A673 (cell line): ENCODE data around the gene BTNL2. TPM values are rescaled to one million over a fixed set of nuclear protein-coding genes. Genes with fewer than 3 reads are reported as not detected.
A peak's percentile ranks its signal among the peaks of the same experiment; 100 is the strongest.

Source experiments
- BruUV-seq: library from RNA; stranded (reverse); fragments of 400-500 nt; replicated peaks from 2 replicates; lab custom pipeline; 2021; lab: Mats Ljungman, UMichigan
- CTCF ChIA-PET: fragments of 300-600 bp; sonication (Branson Sonifier 250); formaldehyde crosslinking; loops from one replicate; lab custom pipeline; 2022; ENCODE audit warnings: antibody characterized with exemption; lab: Charles Lee
- POLR2A ChIA-PET: fragments of 300-600 bp; sonication (Branson Sonifier 250); formaldehyde crosslinking; loops from one replicate; lab custom pipeline; 2022; ENCODE audit warnings: antibody characterized with exemption; ENCODE audit not compliant: low non-redundant PET; lab: Charles Lee
- DNase-seq: peaks from one replicate; pipeline ENCODE4 v3.0.0-alpha.2; 2015; ENCODE audit warnings: low spot score
- H3K27ac ChIP-seq: fragments of 200-600 bp; sonication (generic); 2 replicates; pipeline ENCODE4 v1.5.1; 2016; ENCODE audit warnings: mixed run types, low read depth, mild to moderate bottlenecking, mixed read lengths, antibody characterized with exemption, low read length; ENCODE audit not compliant: poor library complexity, severe bottlenecking
- H3K27me3 ChIP-seq: fragments of 200-600 bp; sonication (generic); replicated peaks from 2 replicates; pipeline ENCODE4 v1.6.1; 2017; ENCODE audit warnings: mixed run types, low read depth, mild to moderate bottlenecking, mixed read lengths, antibody characterized with exemption, low read length; ENCODE audit not compliant: insufficient read depth, poor library complexity
- H3K36me3 ChIP-seq: fragments of 200-600 bp; sonication (generic); 2 replicates; pipeline ENCODE4 v1.6.1; 2016; ENCODE audit warnings: mixed run types, mild to moderate bottlenecking, mixed read lengths, antibody characterized with exemption, low read length; ENCODE audit not compliant: insufficient read depth, poor library complexity, severe bottlenecking
- H3K4me1 ChIP-seq: fragments of 200-600 bp; sonication (generic); 2 replicates; pipeline ENCODE4 v1.6.1; 2017; ENCODE audit warnings: mixed run types, mild to moderate bottlenecking, mixed read lengths, antibody characterized with exemption, low read length; ENCODE audit not compliant: insufficient read depth, poor library complexity, severe bottlenecking
- H3K4me3 ChIP-seq: fragments of 200-600 bp; sonication (generic); 2 replicates; pipeline ENCODE4 v1.5.1; 2016; ENCODE audit warnings: low read depth, mixed run types, mild to moderate bottlenecking, mixed read lengths, low read length; ENCODE audit not compliant: poor library complexity, severe bottlenecking
- H3K9me3 ChIP-seq: fragments of 200-600 bp; sonication (generic); 2 replicates; pipeline ENCODE4 v1.6.1; 2016; ENCODE audit warnings: mixed run types, low read depth, mild to moderate bottlenecking, mixed read lengths, antibody characterized with exemption, low read length; ENCODE audit not compliant: poor library complexity, severe bottlenecking
- CTCF ChIP-seq: fragments of 300-800, 200-600 bp; sonication (generic); conservative IDR thresholded peaks from 2 replicates; pipeline ENCODE4 v1.5.1; 2017; ENCODE audit warnings: low read depth, mild to moderate bottlenecking, antibody characterized with exemption, low read length, moderate library complexity, mixed read lengths
- EZH2 ChIP-seq: fragments of 200-600 bp; sonication (generic); IDR thresholded peaks from 2 replicates; pipeline ENCODE4 v1.6.1; 2017; ENCODE audit warnings: borderline replicate concordance, low read depth, mild to moderate bottlenecking, mixed read lengths, antibody characterized with exemption, low read length; ENCODE audit not compliant: poor library complexity, severe bottlenecking
- intact Hi-C: fragments of 100-400 bp; cut with micrococcal nuclease; formaldehyde crosslinking; loops from one replicate; pipeline ENCODE4 v1.10.0; 2022; ENCODE audit not compliant: unreplicated experiment
- total RNA-seq: library from RNA; stranded (reverse); gene quantifications from 2 replicates; pipeline ENCODE4 v1.2.3, GENCODE V29; 2021

BTNL2 gene
- total RNA-seq, 1 experiment from 2014 or later: not detected

- intact Hi-C loops: no loop called here
- CTCF ChIA-PET: no interaction called here
- Histone ChIP-seq H3K9me3 (no peaks in the 10 kb centered on the region), H3K4me3 (no peak overlapping the region), H3K36me3 (no peaks in the 10 kb centered on the region), H3K27me3 (peaks cover 24% of the 10 kb centered on the region), H3K27ac (no peak overlapping the region), H3K4me1 (no peaks in the 10 kb centered on the region)
- no TSS peak for BruUV-seq
- POLR2A ChIA-PET: interaction anchor here (0.7 kb wide), 1 partner anchor 29 kb away, joined by 3 read pairs; no protein-coding TSS in a partner anchor
- no peak for DNase-seq
- no peak for TF ChIP-seq EZH2
- no peak for TF ChIP-seq CTCF
These were observed 35.3 kb upstream of the BTNL2 start for GRCh38 chr6:32442243-32442667.

GRCh38 chr6:32439602-32440214 is 32.7 kb upstream of the BTNL2 start, which contains the start of gene HLA-DRA:
HLA-DRA (plus strand) TSS chr6:32439887; CDS start chr6:32439951, 64 bp downstream.
- intact Hi-C loops: no loop called here
- ChIA-PET POLR2A (no interaction called here), CTCF (no interaction called here)
- no TSS peak for BruUV-seq
- H3K27ac ChIP-seq: no peak within 1 kb of the TSS
- no peaks in the 10 kb centered on the region for H3K36me3 ChIP-seq
- no peaks in the 10 kb centered on the region for H3K4me1 ChIP-seq
- DNase-seq: peak; percentile 73
- TF ChIP-seq CTCF (no peak), EZH2 (no peak)
- H3K27me3 ChIP-seq: peaks cover 25% of the 10 kb centered on the region
- no peak within 1 kb of the TSS for H3K4me3 ChIP-seq
- H3K9me3 ChIP-seq: no peaks in the 10 kb centered on the region

- Histone ChIP-seq H3K27me3 (peaks cover 21% of the 10 kb centered on the region), H3K27ac (no peak overlapping the region), H3K36me3 (no peaks in the 10 kb centered on the region), H3K4me3 (no peak overlapping the region), H3K4me1 (no peaks in the 10 kb centered on the region), H3K9me3 (no peaks in the 10 kb centered on the region)
- ChIA-PET POLR2A (no interaction called here), CTCF (no interaction called here)
- TF ChIP-seq CTCF (no peak), EZH2 (no peak)
- DNase-seq: no peak
- intact Hi-C loops: no loop called here
- no TSS peak for BruUV-seq
These were observed 32.2 kb upstream of the BTNL2 start for GRCh38 chr6:32439139-32439538.
